Right ventricle myocardium superior (tissue), 1 donor: ENCODE data around the gene HTATIP2. TPM values are rescaled to one million over a fixed set of nuclear protein-coding genes. Genes with fewer than 3 reads are reported as not detected.

Source experiments
- ATAC-seq: fragments of 200-7000 bp; cut with Tn5 transposase; one replicate; pipeline ENCODE4 v1.9.1; 2020; ENCODE audit warnings: mild to moderate bottlenecking; ENCODE audit not compliant: poor library complexity
- DNase-seq: peaks from one replicate; pipeline ENCODE4 v3.0.0-alpha.2; 2020
- intact Hi-C: fragments of 100-400 bp; cut with DNase I; formaldehyde crosslinking; loops from one replicate; pipeline ENCODE4 v1.11.2; 2022
- total RNA-seq: library from RNA; stranded (reverse); fragmentation: NEBNext Ultra II Directional; extraction: Animal tissue kit (Norgen Biotek cat#: 25700); gene quantifications from one replicate; pipeline ENCODE4 v1.2.1, GENCODE V29; 2021
- donor health status: DM: no; HTN: yes; CAD: no; lungs with severe emphysema.

HTATIP2 gene
- total RNA-seq, 1 donor from 2014 or later, result 21.4 TPM

GRCh38 chr11:20421946-20422345 lies 58.4 kb downstream of the HTATIP2 start:
- intact Hi-C loops, result no loop called here
- ATAC-seq, result no peak
- no peak for DNase-seq

- DNase-seq, result no peak
- no peak for ATAC-seq
- intact Hi-C loops, result no loop called here
Measured at GRCh38 chr11:20429216-20429615, 65.7 kb downstream of the HTATIP2 start.

Other genes starting within 250 kb of the HTATIP2 start
- gene DBX1, start 203.2 kb upstream of the HTATIP2 start, total RNA-seq, result not detected
- gene PRMT3, start 24.0 kb downstream of the HTATIP2 start, total RNA-seq, result 13.3 TPM
- gene SLC6A5, start 235.9 kb downstream of the HTATIP2 start, total RNA-seq, result not detected